ENCODE measurements around the gene C20orf141. TPM values are rescaled to one million over a fixed set of nuclear protein-coding genes. Genes with fewer than 3 reads are reported as not detected.

The C20orf141 gene
- total and polyA plus RNA-seq, 2 of the 4 experiments (the other 2 are of a cell fraction), result 0.36 to 0.91 TPM

DNA sequence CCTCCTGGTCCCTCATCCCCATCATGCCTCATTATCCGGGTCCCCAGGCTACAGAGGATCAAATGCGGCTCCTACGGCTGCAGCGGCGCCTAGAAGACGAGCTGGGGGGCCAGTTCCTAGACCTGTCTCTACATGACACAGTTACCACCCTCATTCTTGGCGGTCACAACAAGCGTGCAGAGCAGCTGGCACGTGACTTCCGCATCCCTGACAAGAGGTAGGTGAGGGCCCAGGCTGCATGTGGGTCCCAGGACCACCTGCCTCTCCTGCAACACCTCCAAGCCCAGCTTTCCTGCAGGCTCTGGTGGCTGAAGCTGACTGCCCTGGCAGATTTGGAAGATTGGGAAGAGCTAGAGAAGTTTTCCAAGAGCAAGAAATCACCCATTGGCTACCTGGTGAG lies 50.3 kb downstream of the C20orf141 start:
- DNase-seq, result no peak
- ChIA-PET CTCF (no interaction called here), POLR2A (ENCODE audit: unreplicated experiment) (no interaction called here)
- Histone ChIP-seq H3K4me2 (ENCODE audit: low read depth, low read length) (no peak overlapping the region), H3K9me1 (ENCODE audit: insufficient read depth, low read length) (peaks cover 6% of the 10 kb centered on the region; the same call in 1 of the 2 replicates), H4K5ac (ENCODE audit: low read depth, low read length) (no peak overlapping the region), H3K4ac (ENCODE audit: low read depth, low read length) (no peak overlapping the region), H2AK9ac (replicated peaks; ENCODE audit: low read depth, low read length, poor library complexity) (no peak overlapping the region), H3K36me3 (ENCODE audit: control insufficient read depth, insufficient read depth, low read length) (peaks cover 61% of the 10 kb centered on the region), H3K4me1 (ENCODE audit: control insufficient read depth, insufficient read depth, low read length) (no peaks in the 10 kb centered on the region), H2BK20ac (ENCODE audit: low read depth, low read length) (no peak overlapping the region), H3K14ac (replicated peaks; ENCODE audit: low read depth, low read length) (no peak overlapping the region), H2BK5ac (ENCODE audit: low read depth, low read length, poor library complexity, severe bottlenecking) (no peak overlapping the region), H3K18ac (ENCODE audit: low read depth, low read length) (no peak overlapping the region), H4K91ac (ENCODE audit: insufficient read depth, low read depth, low read length) (no peak overlapping the region), H2AK5ac (ENCODE audit: low read depth, low read length) (no peak overlapping the region), H4K20me1 (ENCODE audit: insufficient read depth, low read length) (no peaks in the 10 kb centered on the region; the same call in 1 of the 2 replicates), H4K8ac (ENCODE audit: low read depth in 2 of 2, low read length in 2 of 2) (no peak overlapping the region), H3K9ac (ENCODE audit: low read depth, low read length) (no peak overlapping the region), H3K9me3 (ENCODE audit: control insufficient read depth, insufficient read depth, low read length) (no peaks in the 10 kb centered on the region), H3K4me3 (ENCODE audit: insufficient read depth, low read depth, low read length) (no peak overlapping the region), H2AFZ (replicated peaks; ENCODE audit: low read length, poor library complexity) (peak overlapping the region; percentile 5), H3K79me1 (ENCODE audit: low read depth in 1 of 2, low read length in 2 of 2) (peaks cover 0 to 8% of the 10 kb centered on the region in 2 experiments; a peak in 2 of 4 replicates), H3K23ac (ENCODE audit: low read depth, low read length) (no peak overlapping the region), H3K27me3 (ENCODE audit: control insufficient read depth, insufficient read depth, low read length) (no peaks in the 10 kb centered on the region), H3K27ac (ENCODE audit: insufficient read depth, low read length) (no peak overlapping the region), H2BK15ac (ENCODE audit: low read depth, low read length) (no peak overlapping the region), H3K56ac (ENCODE audit: extremely low read depth, insufficient read depth, low read length) (no peak overlapping the region), H2BK120ac (ENCODE audit: low read depth, low read length) (no peak overlapping the region)
- intact Hi-C loops (cut with micrococcal nuclease), result no loop called here
- dilution Hi-C loops (cut with HindIII; ENCODE audit: low sequenced_read_pairs, unreplicated experiment), result no loop called here
- BruUV-seq (replicated peaks), result no TSS peak
- TF ChIP-seq, protein P1, sequence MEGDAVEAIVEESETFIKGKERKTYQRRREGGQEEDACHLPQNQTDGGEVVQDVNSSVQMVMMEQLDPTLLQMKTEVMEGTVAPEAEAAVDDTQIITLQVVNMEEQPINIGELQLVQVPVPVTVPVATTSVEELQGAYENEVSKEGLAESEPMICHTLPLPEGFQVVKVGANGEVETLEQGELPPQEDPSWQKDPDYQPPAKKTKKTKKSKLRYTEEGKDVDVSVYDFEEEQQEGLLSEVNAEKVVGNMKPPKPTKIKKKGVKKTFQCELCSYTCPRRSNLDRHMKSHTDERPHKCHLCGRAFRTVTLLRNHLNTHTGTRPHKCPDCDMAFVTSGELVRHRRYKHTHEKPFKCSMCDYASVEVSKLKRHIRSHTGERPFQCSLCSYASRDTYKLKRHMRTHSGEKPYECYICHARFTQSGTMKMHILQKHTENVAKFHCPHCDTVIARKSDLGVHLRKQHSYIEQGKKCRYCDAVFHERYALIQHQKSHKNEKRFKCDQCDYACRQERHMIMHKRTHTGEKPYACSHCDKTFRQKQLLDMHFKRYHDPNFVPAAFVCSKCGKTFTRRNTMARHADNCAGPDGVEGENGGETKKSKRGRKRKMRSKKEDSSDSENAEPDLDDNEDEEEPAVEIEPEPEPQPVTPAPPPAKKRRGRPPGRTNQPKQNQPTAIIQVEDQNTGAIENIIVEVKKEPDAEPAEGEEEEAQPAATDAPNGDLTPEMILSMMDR (conservative IDR thresholded peaks at IDR 0.05; ENCODE audit: low read depth, low read length), result no peak
- no peak for TF ChIP-seq RAD21 (IDR thresholded peaks at IDR 0.05; ENCODE audit: low read length)
- TF ChIP-seq BHLHE40 (IDR thresholded peaks at IDR 0.05; ENCODE audit: low read depth, low read length), result no peak
- no peak for TF ChIP-seq RFX5 (IDR thresholded peaks at IDR 0.05; ENCODE audit: low read depth, low read length)
- TF ChIP-seq RCOR1 (IDR thresholded peaks at IDR 0.05; ENCODE audit: insufficient replicate concordance, low read length), result no peak
- TF ChIP-seq, protein P2, sequence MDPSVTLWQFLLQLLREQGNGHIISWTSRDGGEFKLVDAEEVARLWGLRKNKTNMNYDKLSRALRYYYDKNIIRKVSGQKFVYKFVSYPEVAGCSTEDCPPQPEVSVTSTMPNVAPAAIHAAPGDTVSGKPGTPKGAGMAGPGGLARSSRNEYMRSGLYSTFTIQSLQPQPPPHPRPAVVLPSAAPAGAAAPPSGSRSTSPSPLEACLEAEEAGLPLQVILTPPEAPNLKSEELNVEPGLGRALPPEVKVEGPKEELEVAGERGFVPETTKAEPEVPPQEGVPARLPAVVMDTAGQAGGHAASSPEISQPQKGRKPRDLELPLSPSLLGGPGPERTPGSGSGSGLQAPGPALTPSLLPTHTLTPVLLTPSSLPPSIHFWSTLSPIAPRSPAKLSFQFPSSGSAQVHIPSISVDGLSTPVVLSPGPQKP (IDR thresholded peaks at IDR 0.05; ENCODE audit: borderline replicate concordance, low read depth, low read length), result no peak
- TF ChIP-seq, protein P3, sequence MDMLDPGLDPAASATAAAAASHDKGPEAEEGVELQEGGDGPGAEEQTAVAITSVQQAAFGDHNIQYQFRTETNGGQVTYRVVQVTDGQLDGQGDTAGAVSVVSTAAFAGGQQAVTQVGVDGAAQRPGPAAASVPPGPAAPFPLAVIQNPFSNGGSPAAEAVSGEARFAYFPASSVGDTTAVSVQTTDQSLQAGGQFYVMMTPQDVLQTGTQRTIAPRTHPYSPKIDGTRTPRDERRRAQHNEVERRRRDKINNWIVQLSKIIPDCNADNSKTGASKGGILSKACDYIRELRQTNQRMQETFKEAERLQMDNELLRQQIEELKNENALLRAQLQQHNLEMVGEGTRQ (IDR thresholded peaks at IDR 0.05; ENCODE audit: low read depth, low read length), result no peak
- no peak for ATAC-seq (ENCODE audit: low read depth)
- WGBS, 2 experiments (ENCODE audit: extremely low coverage in 2 of 2, insufficient read length in 1 of 2), result no CpG with 5 or more reads among the region's 10 CpGs
- in situ Hi-C loops (cut with MboI; ENCODE audit: low sequenced_read_pairs), result no loop called here
